Measurements from ENCODE around the gene UBA3.

GRCh38 chr3:69058180-69058946 lies 21.8 kb downstream of the UBA3 start:
- TF ChIP-seq YY1 (IDR thresholded peaks at IDR 0.05; ENCODE audit: extremely low read depth, insufficient replicate concordance, low read depth, low read length) (no peak), POLR2A (IDR thresholded peaks at IDR 0.05; ENCODE audit: borderline replicate concordance, extremely low read depth, insufficient read depth, insufficient read length) (no peak), CBX3 (IDR thresholded peaks at IDR 0.05; ENCODE audit: low read depth) (no peak)
- TF ChIP-seq, protein P1, sequence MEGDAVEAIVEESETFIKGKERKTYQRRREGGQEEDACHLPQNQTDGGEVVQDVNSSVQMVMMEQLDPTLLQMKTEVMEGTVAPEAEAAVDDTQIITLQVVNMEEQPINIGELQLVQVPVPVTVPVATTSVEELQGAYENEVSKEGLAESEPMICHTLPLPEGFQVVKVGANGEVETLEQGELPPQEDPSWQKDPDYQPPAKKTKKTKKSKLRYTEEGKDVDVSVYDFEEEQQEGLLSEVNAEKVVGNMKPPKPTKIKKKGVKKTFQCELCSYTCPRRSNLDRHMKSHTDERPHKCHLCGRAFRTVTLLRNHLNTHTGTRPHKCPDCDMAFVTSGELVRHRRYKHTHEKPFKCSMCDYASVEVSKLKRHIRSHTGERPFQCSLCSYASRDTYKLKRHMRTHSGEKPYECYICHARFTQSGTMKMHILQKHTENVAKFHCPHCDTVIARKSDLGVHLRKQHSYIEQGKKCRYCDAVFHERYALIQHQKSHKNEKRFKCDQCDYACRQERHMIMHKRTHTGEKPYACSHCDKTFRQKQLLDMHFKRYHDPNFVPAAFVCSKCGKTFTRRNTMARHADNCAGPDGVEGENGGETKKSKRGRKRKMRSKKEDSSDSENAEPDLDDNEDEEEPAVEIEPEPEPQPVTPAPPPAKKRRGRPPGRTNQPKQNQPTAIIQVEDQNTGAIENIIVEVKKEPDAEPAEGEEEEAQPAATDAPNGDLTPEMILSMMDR (IDR thresholded peaks at IDR 0.05 in 2 of 3, conservative IDR thresholded peaks at IDR 0.05 in 1 of 3; ENCODE audit: borderline replicate concordance in 1 of 3, insufficient read depth in 1 of 3, low read depth in 2 of 3, low read length in 2 of 3) = no peak

All from HCT116 (cell line).